HFFc6 (cell line): ENCODE results near the gene FAF1. TPM values are rescaled to one million over a fixed set of nuclear protein-coding genes. Genes with fewer than 3 reads are reported as not detected.
"Not testable (repeated sequence)": the region's sequence is repeated elsewhere in the genome, so short reads cannot be mapped to it uniquely, and the experiment has no call there.

ENCODE experiments used
- DNase-seq: peaks from one replicate; pipeline ENCODE4 v3.0.0-alpha.2; 2018
- H3K27ac Mint-ChIP-seq: 2 replicates; pipeline ENCODE4 v1.8.0; 2020; ENCODE audit warnings: mild to moderate bottlenecking, mixed read lengths
- H3K27me3 Mint-ChIP-seq: 2 replicates; pipeline ENCODE4 v1.8.0; 2021; ENCODE audit warnings: mild to moderate bottlenecking, moderate library complexity, mixed read lengths; ENCODE audit not compliant: insufficient read depth
- H3K36me3 Mint-ChIP-seq: 2 replicates; pipeline ENCODE4 v1.8.0; 2021; ENCODE audit warnings: low read depth, mixed read lengths
- H3K4me1 Mint-ChIP-seq: 2 replicates; pipeline ENCODE4 v1.8.0; 2020; ENCODE audit warnings: low read depth, mixed read lengths
- H3K4me3 Mint-ChIP-seq: 2 replicates; pipeline ENCODE4 v1.8.0; 2020; ENCODE audit warnings: mild to moderate bottlenecking, moderate library complexity, mixed read lengths
- H3K9me3 Mint-ChIP-seq: 2 replicates; pipeline ENCODE4 v1.8.0; 2020; ENCODE audit warnings: mild to moderate bottlenecking, mixed read lengths
- total RNA-seq, 6 experiments: library from RNA; stranded (reverse); fragmentation: NEBNext Ultra II Directional; extraction: Animal tissue kit (Norgen Biotek cat#: 25700); gene quantifications; 2 replicates in 1 of 6; 3 replicates in 5 of 6; pipeline ENCODE4 v1.2.3, GENCODE V29; 2021
- TF ChIP-seq, protein P1 (sequence below): fragments of 200-600 bp; sonication (generic); IDR thresholded peaks from 2 replicates; pipeline ENCODE4 v1.5.0; 2021; ENCODE audit warnings: antibody characterized with exemption, mild to moderate bottlenecking

Gene FAF1
- total RNA-seq, 6 experiments from 2014 or later, result 60.1 to 79.1 (median 67.8) TPM

- H3K27me3 Mint-ChIP-seq, result no peaks in the 10 kb centered on the region
- H3K4me1 Mint-ChIP-seq, result no peaks in the 10 kb centered on the region
- no peak overlapping the region for H3K27ac Mint-ChIP-seq
- H3K4me3 Mint-ChIP-seq, result no peak overlapping the region
- DNase-seq, result no peak
- peaks cover 6% of the 10 kb centered on the region; the same call in 1 of the 2 replicates for H3K36me3 Mint-ChIP-seq
- no peaks in the 10 kb centered on the region for H3K9me3 Mint-ChIP-seq
- TF ChIP-seq, protein P1, sequence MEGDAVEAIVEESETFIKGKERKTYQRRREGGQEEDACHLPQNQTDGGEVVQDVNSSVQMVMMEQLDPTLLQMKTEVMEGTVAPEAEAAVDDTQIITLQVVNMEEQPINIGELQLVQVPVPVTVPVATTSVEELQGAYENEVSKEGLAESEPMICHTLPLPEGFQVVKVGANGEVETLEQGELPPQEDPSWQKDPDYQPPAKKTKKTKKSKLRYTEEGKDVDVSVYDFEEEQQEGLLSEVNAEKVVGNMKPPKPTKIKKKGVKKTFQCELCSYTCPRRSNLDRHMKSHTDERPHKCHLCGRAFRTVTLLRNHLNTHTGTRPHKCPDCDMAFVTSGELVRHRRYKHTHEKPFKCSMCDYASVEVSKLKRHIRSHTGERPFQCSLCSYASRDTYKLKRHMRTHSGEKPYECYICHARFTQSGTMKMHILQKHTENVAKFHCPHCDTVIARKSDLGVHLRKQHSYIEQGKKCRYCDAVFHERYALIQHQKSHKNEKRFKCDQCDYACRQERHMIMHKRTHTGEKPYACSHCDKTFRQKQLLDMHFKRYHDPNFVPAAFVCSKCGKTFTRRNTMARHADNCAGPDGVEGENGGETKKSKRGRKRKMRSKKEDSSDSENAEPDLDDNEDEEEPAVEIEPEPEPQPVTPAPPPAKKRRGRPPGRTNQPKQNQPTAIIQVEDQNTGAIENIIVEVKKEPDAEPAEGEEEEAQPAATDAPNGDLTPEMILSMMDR, result no peak
Measured at GRCh38 chr1:50950396-50950795, 9.7 kb downstream of the FAF1 start.

GRCh38 chr1:50949286-50949982 lies 10.6 kb downstream of the FAF1 start:
- H3K4me1 Mint-ChIP-seq, result no peaks in the 10 kb centered on the region
- H3K4me3 Mint-ChIP-seq, result no peak overlapping the region
- H3K36me3 Mint-ChIP-seq, result peaks cover 6% of the 10 kb centered on the region; the same call in 1 of the 2 replicates
- TF ChIP-seq, protein P1, result no peak
- no peaks in the 10 kb centered on the region for H3K9me3 Mint-ChIP-seq
- no peak overlapping the region for H3K27ac Mint-ChIP-seq
- H3K27me3 Mint-ChIP-seq, result no peaks in the 10 kb centered on the region
- DNase-seq, result no peak

GRCh38 chr1:50942334-50942733 lies 17.7 kb downstream of the FAF1 start:
- Mint-ChIP-seq H3K27ac (no peak overlapping the region), H3K27me3 (no peaks in the 10 kb centered on the region; the same call in 1 of the 2 replicates)

DNA sequence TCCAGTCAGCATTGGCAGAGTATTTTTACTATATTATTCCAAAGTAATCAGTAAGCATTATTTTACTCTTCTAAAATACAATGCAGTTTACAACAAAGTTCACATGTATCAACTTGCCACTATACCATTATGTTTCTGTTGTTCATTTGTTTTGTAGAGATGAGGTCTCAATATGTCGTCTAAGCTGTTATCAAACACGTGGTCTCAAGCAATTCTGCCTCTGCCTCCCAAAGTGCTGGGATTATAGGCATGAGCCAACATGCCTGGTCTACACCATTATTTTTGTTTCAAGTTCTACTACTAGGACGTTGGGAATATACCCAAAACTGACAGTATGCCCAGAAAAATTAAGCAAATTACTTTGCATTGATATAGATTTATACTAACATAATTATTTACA lies 19.8 kb downstream of the FAF1 start:
- Mint-ChIP-seq H3K9me3 (no peaks in the 10 kb centered on the region), H3K4me3 (no peak overlapping the region), H3K27me3 (no peaks in the 10 kb centered on the region; the same call in 1 of the 2 replicates), H3K4me1 (peaks cover 16% of the 10 kb centered on the region), H3K27ac (no peak overlapping the region), H3K36me3 (no peaks in the 10 kb centered on the region)
- DNase-seq, result no peak
- TF ChIP-seq, protein P1, result no peak

More at GRCh38 chr1:50942334-50942733, 17.7 kb downstream of the FAF1 start:
- no peaks in the 10 kb centered on the region for H3K9me3 Mint-ChIP-seq
- no peaks in the 10 kb centered on the region for H3K36me3 Mint-ChIP-seq
- TF ChIP-seq, protein P1, result no peak
- H3K4me3 Mint-ChIP-seq, result no peak overlapping the region
- no peaks in the 10 kb centered on the region for H3K4me1 Mint-ChIP-seq
- no peak for DNase-seq

GRCh38 chr1:50936321-50936720 lies 23.7 kb downstream of the FAF1 start:
- Mint-ChIP-seq H3K4me3 (no peak overlapping the region), H3K36me3 (no peaks in the 10 kb centered on the region), H3K4me1 (peaks cover 18% of the 10 kb centered on the region), H3K27me3 (no peaks in the 10 kb centered on the region; the same call in 1 of the 2 replicates), H3K27ac (no peak overlapping the region), H3K9me3 (no peaks in the 10 kb centered on the region)
- DNase-seq, result no peak
- TF ChIP-seq, protein P1, result no peak

DNA sequence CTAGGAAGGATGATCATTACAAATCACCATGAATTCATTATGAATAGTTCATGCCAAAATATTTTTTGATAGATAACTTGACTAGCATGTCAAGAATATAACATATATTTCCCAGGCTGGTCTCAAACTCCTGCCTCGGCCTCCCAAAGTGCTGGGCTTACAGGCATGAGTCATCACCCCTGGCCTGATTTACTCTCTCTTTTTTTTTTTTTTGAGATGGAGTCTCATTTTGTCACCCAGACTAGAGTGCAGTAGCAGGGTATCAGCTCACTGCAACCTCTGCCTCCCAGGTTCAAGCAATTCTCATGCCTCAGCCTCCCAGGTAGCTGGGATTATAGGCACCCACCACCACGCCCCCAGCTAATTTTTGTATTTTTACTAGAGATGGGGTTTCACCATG lies 24.8 kb downstream of the FAF1 start:
- DNase-seq, H3K9me3 Mint-ChIP-seq, H3K36me3 Mint-ChIP-seq, H3K4me3 Mint-ChIP-seq, H3K27ac Mint-ChIP-seq, H3K27me3 Mint-ChIP-seq: not testable (repeated sequence)
- H3K4me1 Mint-ChIP-seq, result peaks cover 22% of the 10 kb centered on the region
